AG10803 (cell line): ENCODE results near the gene NCAPH2.

Experiments used
- DNase-seq: peaks from one replicate; pipeline ENCODE4 v3.0.0; 2010; ENCODE audit warnings: low read depth
- H3K4me3 ChIP-seq: 2 replicates; pipeline ENCODE4 v1.5.1; 2011; ENCODE audit warnings: mild to moderate bottlenecking, low read length, control low read depth
- CTCF ChIP-seq: conservative IDR thresholded peaks from 2 replicates; pipeline ENCODE4 v1.5.1; 2011; ENCODE audit warnings: mild to moderate bottlenecking, low read length, control low read depth, inconsistent platforms

NCAPH2 gene

GRCh38 chr22:50573491-50574382, 65.7 kb downstream of the NCAPH2 start:
- no peak overlapping the region for H3K4me3 ChIP-seq
- TF ChIP-seq CTCF: no peak
- no peak for DNase-seq

- no peak overlapping the region for H3K4me3 ChIP-seq
- DNase-seq: no peak
- no peak for TF ChIP-seq CTCF
These were observed 66.3 kb downstream of the NCAPH2 start for GRCh38 chr22:50574383-50574755.
